ENCODE results near the gene MAP2K3. TPM values are rescaled to one million over a fixed set of nuclear protein-coding genes. Genes with fewer than 3 reads are reported as not detected.

The MAP2K3 gene
- total and polyA plus RNA-seq, 2 of the 8 experiments (the other 6 are each of a cell fraction or from before 2014, with no cell fraction given): 16.9 to 33.5 TPM

DNA sequence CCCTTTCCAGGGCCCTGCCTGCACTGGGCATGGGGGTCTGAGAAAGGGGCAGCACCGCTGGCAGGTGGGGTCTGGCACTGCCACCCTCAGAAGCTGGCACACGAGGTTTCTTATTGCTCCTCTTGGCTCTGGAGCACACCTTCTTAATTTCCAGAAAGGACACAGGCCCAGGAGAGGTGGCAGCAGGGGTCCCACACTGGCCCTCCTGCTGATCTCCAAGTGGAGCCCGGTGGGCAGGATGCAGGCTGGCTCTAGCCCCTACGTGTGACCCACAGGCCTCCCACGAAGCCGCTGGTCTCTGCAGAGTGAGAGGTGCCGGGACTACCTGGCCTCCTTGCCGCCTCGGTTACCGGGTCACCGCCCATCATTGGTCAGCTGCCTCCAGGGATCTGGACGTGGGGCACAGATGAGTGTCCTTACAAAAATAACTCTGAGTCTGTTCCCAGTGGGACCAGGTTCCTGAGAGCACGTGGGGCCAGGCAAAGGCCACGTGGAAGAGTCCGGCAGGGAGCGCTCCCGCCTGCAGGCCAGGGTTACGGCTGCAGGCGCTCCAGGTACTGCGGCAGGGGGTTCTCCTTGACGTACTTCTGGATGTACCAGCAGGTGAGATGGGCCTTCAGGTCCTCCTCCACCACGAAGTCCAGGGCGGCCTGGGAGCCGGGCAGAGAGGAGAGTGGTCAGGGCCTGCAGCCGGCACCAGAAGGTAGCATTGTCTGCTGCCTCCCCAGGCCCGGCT is 41.6 kb upstream of the MAP2K3 start:
- Histone ChIP-seq H2BK20ac (ENCODE audit: low read length) (no peak overlapping the region), H3K4me3 (ENCODE audit: extremely low read depth in 1 of 4, insufficient read depth in 2 of 4, low read depth in 3 of 4, low read length in 4 of 4) (no peak overlapping the region), H2BK15ac (ENCODE audit: low read length) (no peak overlapping the region), H2BK120ac (replicated peaks; ENCODE audit: low read depth, low read length) (no peak overlapping the region), H3K27me3 (replicated peaks in 1 of 4; ENCODE audit: control insufficient read depth in 3 of 4, extremely low read depth in 1 of 4, insufficient read depth in 3 of 4, low read length in 3 of 4) (no peaks in the 10 kb centered on the region), H3K4ac (replicated peaks; ENCODE audit: insufficient read length, low read depth, low read length) (no peak overlapping the region), H3K79me2 (ENCODE audit: control insufficient read depth in 1 of 2, insufficient read depth in 2 of 2, low read length in 2 of 2) (no peaks in the 10 kb centered on the region), H3K27ac (ENCODE audit: low read depth, low read length) (no peak overlapping the region), H3K9me3 (ENCODE audit: insufficient read depth in 2 of 2, low read depth in 1 of 2, low read length in 1 of 2) (no peaks in the 10 kb centered on the region), H3K18ac (ENCODE audit: extremely low read depth, low read length) (no peak overlapping the region), H3K14ac (ENCODE audit: insufficient read length) (no peak overlapping the region), H2AFZ (ENCODE audit: low read length) (no peak overlapping the region), H4K91ac (replicated peaks; ENCODE audit: insufficient read length, low read length) (no peak overlapping the region), H2BK12ac (ENCODE audit: low read depth, low read length) (no peak overlapping the region), H3K4me1 (replicated peaks in 1 of 4; ENCODE audit: control insufficient read depth in 3 of 4, insufficient read depth in 4 of 4, low read length in 3 of 4) (peaks cover 3 to 18% (median 13%) of the 10 kb centered on the region in 4 experiments), H4K8ac (ENCODE audit: extremely low read depth, insufficient read depth, low read length) (no peak overlapping the region), H3K23ac (ENCODE audit: insufficient read length) (no peak overlapping the region), H3K79me1 (ENCODE audit: low read depth, low read length) (peaks cover 5% of the 10 kb centered on the region), H2BK5ac (ENCODE audit: low read depth, low read length) (no peak overlapping the region), H4K20me1 (replicated peaks in 1 of 2; ENCODE audit: control insufficient read depth in 1 of 2, insufficient read depth in 2 of 2, low read length in 2 of 2) (peaks cover 0 to 4% of the 10 kb centered on the region in 2 experiments), H3K23me2 (ENCODE audit: low read depth, low read length) (no peaks in the 10 kb centered on the region; the same call in 1 of the 2 replicates), H4K5ac (ENCODE audit: insufficient read length, low read depth, low read length) (no peak overlapping the region), H3K56ac (replicated peaks; ENCODE audit: insufficient read length, low read depth, low read length) (no peak overlapping the region), H3K9ac (replicated peaks in 1 of 4; ENCODE audit: extremely low read depth in 1 of 4, low read depth in 3 of 4, low read length in 3 of 4) (no peak overlapping the region), H3K4me2 (ENCODE audit: insufficient read depth in 1 of 2, low read depth in 2 of 2, low read length in 2 of 2) (no peak overlapping the region), H2AK5ac (ENCODE audit: low read depth, low read length) (no peak overlapping the region), H3K36me3 (ENCODE audit: control insufficient read depth in 2 of 4, insufficient read depth in 4 of 4, low read length in 3 of 4) (no peaks in the 10 kb centered on the region)
- FAIRE-seq: no peak
- DNase-seq (ENCODE audit: low read depth in 1 of 2, low spot score in 2 of 2): no peak
- ChIA-PET POLR2A (ENCODE audit: partially characterized antibody) (no interaction called here), CTCF (ENCODE audit: partially characterized antibody) (interaction anchor here (1.0 to 1.2 kb wide), 2 partner anchors 17 to 114 kb away, joined by 3 to 4 read pairs; no protein-coding TSS in a partner anchor)
- TF ChIP-seq EZH2 (IDR thresholded peaks at IDR 0.05; ENCODE audit: low read depth, low read length, severe bottlenecking) (no peak), SIX5 (IDR thresholded peaks at IDR 0.05; ENCODE audit: low read depth, low read length) (no peak)
- WGBS, 2 experiments (ENCODE audit: extremely low coverage in 1 of 2, insufficient coverage in 1 of 2, insufficient read length in 1 of 2, insufficient replicate concordance in 2 of 2, low coverage in 1 of 2, low lambda C conversion rate in 2 of 2, missing lambda C conversion rate in 1 of 2): 89% methylated on average over 26 of the region's 26 CpGs; no CpG with 5 or more reads in 1 of the 2 experiments
